ENCODE data around the gene SLC24A3.

DNA sequence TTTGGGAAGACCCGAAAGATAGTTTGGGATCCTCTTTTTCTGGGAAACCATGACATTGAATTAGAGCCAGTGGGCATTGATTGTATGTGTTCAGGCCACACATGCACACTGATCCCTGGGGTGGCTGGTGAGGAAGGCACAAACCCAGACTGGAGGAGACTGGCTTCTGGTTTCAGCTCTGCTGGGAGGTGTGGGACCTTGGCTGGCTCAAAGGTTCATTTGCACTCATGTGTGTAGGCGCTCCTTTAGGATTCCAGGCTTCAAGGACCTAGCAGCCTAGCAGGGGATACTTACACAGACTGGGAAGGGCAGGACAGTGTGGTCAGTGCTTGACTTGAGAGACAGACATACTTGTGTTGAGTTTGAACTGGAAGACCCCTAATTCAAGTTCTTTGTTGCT lies 552.8 kb downstream of the SLC24A3 start:
- TF ChIP-seq, protein P1, sequence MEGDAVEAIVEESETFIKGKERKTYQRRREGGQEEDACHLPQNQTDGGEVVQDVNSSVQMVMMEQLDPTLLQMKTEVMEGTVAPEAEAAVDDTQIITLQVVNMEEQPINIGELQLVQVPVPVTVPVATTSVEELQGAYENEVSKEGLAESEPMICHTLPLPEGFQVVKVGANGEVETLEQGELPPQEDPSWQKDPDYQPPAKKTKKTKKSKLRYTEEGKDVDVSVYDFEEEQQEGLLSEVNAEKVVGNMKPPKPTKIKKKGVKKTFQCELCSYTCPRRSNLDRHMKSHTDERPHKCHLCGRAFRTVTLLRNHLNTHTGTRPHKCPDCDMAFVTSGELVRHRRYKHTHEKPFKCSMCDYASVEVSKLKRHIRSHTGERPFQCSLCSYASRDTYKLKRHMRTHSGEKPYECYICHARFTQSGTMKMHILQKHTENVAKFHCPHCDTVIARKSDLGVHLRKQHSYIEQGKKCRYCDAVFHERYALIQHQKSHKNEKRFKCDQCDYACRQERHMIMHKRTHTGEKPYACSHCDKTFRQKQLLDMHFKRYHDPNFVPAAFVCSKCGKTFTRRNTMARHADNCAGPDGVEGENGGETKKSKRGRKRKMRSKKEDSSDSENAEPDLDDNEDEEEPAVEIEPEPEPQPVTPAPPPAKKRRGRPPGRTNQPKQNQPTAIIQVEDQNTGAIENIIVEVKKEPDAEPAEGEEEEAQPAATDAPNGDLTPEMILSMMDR (IDR thresholded peaks at IDR 0.05), result no peak
- no peak for TF ChIP-seq POLR2A (IDR thresholded peaks at IDR 0.05)
